CD4-positive, alpha-beta T cell treated with Interferon gamma for 1 hour (primary cell): Measurements from ENCODE around the gene FAU.

Source experiments
- DNase-seq: peaks from one replicate; pipeline ENCODE4 v3.0.0-alpha.2; 2020

FAU gene

GRCh38 chr11:65107078-65107477 is 14.9 kb downstream of the FAU start:
- no peak for DNase-seq

DNA sequence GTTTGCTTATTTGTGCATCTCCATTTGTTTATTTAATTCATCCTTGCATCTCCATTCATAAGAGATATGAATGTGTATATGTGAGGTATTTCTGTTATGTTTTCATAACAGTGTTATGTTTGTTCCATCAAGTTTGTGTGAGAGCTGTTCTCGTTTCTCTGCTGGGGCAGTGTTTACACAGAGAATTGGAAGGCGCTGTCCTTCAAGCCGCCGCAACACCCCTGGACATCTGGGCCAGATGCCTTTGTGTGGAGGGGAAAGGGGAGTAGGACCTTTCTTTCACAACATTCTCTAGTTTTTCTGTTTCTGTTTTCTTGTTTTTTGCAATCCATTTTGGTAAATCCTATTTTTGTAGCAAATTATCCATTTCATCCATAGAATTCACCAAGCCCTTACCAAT is 17.3 kb downstream of the FAU start:
- no peak for DNase-seq

DNA sequence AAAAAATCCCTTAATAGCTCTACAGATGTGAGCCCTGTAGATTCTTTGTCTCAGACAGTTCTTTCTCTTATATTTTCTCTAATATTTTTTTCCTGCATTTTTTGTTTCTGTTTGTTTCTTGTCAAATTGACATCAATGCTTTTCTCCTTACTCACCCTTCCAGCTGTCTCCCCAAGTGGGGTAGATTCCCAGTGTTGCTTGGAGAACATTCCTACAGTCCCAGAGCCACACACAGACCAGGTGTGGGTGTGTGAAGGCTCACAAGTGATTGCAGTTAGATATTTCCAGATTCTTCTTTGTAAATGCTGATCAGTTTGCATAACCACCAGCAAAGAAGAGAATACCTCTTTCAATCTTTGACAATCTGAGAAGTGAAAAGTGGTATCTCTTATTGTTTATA is 18.5 kb downstream of the FAU start:
- no peak for DNase-seq

DNA sequence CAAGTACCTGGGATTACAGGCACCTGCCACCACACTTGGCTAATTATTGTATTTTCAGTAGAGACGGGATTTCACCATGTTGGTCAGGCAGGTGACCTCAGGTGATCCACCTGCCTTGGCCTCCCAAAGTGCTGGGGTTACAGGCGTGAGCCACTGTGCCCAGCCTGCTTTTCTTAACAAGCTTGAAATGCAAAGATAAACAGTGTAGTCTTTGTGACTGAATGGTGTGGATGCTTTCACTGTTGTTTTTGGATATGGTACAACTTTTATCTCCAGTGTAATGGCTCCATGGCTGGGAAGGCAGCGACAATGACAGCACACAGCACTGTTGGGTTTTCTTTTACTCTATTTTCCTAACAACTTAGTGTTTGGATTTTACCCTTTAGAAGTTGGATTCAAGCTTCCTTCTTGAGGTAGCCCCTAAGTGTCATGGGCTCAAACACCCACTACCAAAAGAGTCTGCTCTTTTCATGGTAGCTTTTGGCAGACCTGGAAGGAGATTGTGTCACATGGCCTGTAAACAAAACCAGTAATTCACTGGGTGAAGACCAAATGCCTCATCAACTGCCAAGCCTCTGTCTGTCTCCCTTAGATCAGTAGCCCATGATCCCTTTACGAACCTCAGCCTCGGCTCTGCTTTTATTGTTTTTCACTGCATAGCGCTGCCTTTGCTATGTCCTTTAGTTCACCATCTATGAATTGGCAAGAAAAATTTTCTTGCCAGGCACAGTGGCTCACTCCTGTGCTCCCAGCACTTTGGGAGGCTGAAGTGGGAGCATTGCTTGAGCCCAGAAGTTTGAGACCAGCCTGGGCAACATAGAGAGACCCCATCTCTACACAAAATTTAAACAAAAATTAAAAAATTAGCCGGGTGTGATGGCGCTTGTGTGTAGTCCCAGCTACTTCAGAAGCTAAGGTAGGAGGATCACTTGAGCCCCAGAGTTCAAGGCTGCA is 19.5 kb downstream of the FAU start:
- no peak for DNase-seq

GRCh38 chr11:65100674-65101350 is 21.1 kb downstream of the FAU start:
- DNase-seq = no peak

- DNase-seq = no peak
Measured at GRCh38 chr11:65096926-65097325, 25.0 kb downstream of the FAU start.

DNA sequence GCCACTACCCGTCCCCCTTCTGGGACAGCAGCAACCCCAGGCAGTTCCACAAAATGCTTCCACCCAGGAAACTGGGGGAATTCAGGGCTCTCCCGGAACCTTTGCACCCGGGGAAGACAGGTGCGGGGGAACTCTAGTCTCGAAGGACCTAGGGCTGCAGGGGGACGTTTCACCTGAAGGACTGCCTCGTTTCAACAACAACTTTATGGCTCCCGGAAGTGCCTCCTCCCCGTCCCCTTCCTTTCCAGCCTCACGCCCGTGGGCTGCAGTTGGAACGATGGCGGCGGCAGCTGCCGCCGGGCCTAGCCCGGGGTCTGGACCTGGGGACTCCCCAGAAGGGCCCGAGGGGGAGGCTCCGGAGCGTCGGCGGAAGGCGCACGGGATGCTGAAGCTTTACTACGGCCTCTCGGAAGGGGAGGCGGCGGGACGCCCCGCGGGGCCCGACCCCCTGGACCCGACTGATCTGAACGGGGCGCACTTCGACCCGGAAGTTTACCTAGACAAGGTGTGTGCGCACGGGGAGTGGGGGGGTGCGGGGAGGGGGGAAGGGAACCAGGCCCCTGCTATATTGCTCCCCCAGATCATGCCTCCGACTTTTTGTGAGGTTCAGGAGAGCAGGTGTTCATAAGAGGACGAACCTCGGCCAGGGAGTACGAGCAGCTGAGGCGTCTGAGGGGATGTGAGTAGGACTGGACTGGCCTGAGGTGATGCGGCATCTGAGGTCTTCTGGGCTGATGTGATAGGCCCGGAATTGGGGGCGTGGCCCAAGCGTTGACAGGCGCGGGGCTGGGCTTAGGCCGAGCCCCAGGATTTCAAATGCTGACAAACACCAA is 25.7 kb downstream of the FAU start, which contains the start of gene VPS51:
Gene VPS51 (plus strand): TSS at position 241 of the 833 bp plus-strand sequence. CDS start 37 bp downstream, at position 278.
- peak; percentile 87 for DNase-seq

GRCh38 chr11:65095427-65095826 is 26.5 kb downstream of the FAU start:
- no peak for DNase-seq

GRCh38 chr11:65090628-65091027 is 31.3 kb downstream of the FAU start:
- DNase-seq = no peak

GRCh38 chr11:65089621-65090020 is 32.3 kb downstream of the FAU start:
- no peak for DNase-seq

GRCh38 chr11:65087827-65088226 is 34.1 kb downstream of the FAU start:
- no peak for DNase-seq

DNA sequence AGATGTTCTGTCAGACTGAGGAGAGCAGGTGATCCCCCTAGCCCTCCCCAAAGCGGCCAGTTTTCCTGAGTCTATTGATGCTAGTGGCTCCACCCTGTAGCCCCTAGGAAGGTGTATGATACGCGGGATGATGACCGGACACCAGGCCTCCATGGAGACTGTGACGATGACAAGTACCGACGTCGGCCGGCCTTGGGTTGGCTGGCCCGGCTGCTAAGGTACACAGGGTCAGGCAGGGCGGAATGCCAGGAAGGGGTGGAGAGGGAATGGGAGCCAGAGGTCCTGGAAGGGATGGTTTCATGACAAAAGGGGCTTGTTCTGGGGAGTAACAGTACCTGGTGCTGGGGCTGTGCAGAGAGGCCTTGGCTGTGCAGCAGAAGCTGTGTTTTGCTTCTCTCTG is 34.7 kb downstream of the FAU start:
- DNase-seq = no peak

DNA sequence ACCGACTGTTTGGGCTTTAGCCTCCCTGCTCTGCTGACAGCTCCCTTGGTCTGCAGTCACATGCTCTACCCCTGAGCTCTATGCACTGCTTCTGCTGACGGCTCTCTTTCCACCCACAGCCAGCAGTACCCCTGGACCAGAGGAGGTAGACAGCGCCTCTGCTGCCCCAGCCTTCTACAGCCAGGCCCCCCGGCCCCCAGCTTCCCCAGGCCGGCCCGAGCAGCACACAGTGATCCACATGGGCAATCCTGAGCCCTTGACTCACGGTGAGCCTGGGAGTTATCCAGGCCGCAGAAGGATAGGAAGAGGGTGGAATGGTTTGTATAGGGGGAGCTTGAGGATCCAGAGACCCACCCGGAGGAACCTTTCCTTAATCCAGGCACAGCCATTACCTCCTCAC is 35.1 kb downstream of the FAU start:
- no peak for DNase-seq

GRCh38 chr11:65085446-65085845 is 36.5 kb downstream of the FAU start:
- DNase-seq = no peak

- no peak for DNase-seq
Measured at GRCh38 chr11:65084598-65085375, 37.1 kb downstream of the FAU start.

DNA sequence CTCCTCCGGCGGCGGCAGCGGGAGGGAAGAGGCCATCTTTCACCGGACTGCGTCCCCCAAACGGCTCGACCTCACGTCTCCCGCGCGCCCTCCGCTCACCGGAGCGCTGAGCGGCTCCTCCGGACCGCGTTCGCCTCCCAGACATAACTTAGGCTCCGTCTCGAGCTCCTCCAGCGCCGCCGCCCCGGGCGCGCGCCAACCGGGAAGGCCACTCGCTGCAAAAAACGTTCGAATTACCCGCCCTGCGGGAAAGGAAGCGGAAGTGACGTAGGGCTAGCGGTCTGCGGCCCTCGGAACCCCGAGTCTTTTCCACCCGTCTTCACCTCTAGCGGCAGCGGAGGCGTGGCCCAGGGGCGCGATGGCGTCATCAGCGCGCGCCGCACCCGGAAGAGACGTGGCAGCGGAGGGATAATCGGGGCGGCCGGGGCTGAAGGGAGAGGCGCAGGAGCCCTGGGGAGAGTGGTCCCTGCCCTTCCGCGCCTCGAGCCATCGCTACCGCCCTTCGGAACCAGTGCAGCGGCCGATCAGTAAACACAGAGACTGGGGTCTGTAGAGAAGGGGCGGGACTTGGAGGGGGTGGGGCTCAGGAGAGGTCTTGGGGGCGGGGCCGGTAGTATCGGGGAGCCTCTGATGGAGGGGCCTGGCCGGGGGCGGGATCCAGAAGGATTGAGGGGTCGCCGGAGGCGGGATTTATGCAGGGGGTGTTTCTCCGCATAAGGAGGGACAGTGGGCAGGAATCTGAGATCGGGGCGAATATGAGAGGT is 37.9 kb downstream of the FAU start, which contains the start of the genes CDCA5 and ZFPL1:
Gene CDCA5 (minus strand): TSS at position 207 of the 764 bp plus-strand sequence. CDS start 62 bp downstream, at position 145.
Gene ZFPL1 (plus strand): TSS at position 389 of the 764 bp plus-strand sequence. CDS start 477 bp downstream, outside the sequence.
- DNase-seq = peak; percentile 96

GRCh38 chr11:65083134-65083833 is 38.6 kb downstream of the FAU start:
- no peak for DNase-seq

DNA sequence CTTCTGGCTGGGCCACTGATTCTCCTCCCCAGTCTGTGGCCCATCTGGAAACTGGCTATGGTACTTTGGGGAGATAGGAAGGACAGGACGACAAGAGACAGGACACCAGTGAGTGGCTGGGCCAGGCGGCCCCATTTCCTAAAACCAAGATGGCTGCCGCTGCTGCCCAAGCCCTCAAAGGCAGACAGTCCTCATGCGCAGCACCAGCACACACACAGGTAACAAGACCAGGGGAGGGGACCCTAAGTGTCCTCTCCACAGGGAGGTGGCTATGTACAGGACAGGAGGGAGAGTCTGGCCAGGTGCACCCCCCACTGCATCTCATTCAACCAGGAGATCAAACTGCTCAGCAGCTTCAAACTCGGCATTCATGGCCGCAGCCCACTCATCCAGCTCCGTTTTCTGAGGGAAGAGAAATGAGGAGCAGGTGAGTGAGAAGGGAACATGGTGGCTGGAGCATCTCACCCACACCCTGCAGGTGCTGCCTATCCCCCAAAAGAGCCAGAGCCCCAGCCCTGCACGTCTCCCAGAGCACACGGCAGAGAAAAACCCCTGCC is 43.1 kb downstream of the FAU start:
- no peak for DNase-seq

DNA sequence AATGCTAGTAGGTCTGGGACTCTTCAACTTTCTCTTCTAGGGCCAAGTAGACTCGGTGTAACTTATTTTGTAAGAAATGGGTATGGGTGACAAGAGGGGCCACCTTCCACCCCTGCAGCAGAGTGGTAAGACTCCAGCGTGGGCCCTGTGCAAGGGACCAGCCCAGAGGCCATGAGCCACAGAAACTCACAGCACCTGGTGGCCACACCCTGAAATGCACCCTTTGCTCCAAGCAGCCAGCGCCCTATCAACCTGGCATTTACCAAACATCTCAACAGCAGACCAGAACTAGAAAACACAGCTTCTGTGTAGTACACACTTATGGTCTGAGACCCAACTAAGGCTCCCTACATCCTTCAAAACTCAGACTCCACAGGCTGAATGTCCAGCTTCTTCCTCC is 43.8 kb downstream of the FAU start:
- peak; percentile 66 for DNase-seq

GRCh38 chr11:65077451-65077850 is 44.5 kb downstream of the FAU start:
- no peak for DNase-seq
